Non-pigmented ciliary epithelial cell (primary cell): ENCODE data around the gene MGME1.
"Not testable (repeated sequence)": the region's sequence is repeated elsewhere in the genome, so short reads cannot be mapped to it uniquely, and the experiment has no call there.

Experiments
- DNase-seq: peaks from one replicate; pipeline ENCODE4 v3.0.0-alpha.2; 2010; ENCODE audit warnings: low read depth

Gene MGME1

DNA sequence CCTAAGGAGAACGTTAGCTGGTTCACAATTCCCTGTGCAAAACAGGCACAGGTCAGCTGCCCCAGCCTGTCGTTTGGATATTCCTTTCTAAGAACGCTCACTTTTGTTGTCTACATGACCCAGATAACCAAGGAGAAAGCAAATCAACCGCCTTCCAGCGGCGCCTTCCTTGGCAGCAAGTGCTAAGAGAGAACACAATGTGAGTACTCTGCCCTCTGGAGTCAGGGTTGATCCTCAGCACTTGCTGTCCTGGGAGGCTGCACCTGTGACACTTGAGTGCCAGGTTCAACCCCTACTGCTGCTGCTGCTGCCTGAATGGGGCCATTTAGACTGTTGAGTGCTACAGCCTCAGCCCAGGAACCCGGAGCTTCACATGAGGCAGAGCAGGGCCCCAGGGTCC, 52.1 kb downstream of the MGME1 start:
- no peak for DNase-seq

DNA sequence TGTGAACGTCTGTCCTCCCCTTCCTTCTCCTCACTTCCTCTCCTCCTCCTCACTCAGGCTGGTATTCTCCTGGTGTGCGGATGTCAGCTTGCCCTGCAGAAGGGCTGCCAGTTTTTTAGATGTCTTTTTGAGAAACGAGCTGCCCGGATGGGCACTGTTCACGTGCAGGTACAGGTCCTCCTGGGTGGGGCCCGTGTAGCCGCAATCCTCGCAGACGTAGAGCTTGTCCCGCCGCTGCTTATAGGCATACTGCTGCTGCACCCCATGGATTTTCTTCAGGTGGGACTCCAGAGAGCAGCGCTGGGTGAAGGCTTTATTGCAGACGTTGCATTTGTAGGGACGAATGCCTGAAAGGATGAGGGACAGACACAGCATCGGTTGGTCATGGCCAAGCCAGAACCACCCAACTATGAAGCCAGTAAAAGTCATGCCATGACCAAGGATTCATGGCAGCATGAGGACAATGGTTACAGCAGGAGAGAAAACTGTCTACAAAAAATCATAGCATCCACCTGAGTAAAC, 55.8 kb downstream of the MGME1 start:
- DNase-seq = no peak

DNA sequence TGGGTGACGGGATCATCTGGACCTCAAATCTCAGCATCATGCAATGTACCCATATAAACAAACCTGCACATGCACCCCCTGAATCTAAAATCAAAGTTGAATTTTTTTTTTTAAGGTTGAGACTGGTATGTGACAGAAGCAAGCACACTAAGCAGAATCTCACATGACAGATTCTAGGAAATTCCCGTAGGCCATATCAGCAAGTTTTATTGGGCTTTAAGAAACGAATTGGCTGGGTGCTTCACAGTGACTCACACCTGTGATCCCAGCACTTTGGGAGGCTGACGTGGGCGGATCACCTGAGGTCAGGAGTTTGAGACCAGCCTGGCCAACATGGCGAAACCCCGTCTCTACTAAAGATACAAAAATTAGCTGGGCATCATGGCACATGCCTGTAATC, 58.2 kb downstream of the MGME1 start:
- not testable (repeated sequence) for DNase-seq

DNA sequence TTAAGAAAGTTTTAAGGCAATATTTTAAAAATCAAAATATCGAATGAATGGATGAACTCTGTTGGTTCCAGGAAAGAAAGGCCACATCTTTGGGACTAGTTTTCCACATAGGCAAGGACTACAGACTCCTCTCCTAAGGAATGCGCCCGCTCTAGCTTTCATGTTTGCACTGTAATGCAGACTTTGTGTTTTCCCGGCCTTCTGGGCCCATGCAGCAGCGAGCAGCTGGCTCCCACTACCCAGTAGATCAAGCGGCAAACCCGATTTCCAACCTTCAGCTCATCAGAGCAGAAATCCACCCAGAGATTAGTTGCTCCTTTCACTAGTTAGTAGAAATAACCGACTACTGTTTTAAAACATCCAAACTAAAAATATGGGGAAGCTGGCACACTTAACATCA, 61.2 kb downstream of the MGME1 start:
- DNase-seq = no peak

DNA sequence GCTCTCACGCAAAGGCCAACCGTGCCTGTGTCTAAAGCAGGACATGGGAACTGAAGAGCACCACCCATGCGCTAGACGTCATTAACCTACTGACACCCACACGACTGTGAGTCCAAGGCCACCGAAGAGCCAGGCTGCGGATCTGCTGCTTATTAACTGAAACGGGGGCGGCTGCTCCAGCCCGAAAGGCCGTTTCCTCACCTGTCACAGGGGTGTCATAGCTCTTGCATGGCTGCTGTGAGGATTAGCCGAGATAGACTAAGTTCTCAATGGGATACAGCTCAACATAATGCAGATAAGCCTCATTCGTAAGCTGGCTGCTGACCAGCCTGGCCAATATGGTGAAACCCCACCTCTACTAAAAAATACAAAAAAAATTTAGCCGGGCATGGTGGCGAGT, 62.2 kb downstream of the MGME1 start:
- DNase-seq = no peak

DNA sequence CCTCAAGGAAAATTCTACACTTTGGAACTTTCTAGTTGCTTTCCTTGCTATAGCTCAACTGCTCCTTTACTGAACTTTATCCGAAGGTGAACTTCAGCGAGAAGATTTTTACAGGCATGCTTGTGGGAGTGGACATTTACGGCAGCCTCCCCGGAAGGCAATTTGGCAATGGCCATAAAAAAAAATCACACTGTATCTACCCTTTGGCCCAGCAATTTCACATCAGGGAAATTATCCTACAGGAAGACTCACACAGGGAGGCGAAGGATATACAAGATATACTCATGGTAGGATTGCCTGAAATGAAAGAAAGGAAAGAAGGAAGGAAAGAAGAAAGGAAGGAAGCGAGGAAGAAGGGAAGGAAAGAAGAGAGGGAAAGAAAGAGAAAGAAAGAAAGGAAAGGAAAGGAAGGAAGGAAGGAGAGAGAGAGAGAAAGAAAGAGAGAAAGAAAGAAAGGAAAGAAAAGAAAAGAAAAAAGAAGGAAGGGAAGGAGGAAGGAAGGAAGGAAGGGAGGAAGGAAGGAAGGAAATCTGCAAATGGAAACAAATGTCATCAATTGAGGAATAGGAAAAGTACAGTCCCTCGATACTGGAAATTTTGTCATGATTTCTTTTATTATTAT, 63.2 kb downstream of the MGME1 start:
- DNase-seq = no peak

DNA sequence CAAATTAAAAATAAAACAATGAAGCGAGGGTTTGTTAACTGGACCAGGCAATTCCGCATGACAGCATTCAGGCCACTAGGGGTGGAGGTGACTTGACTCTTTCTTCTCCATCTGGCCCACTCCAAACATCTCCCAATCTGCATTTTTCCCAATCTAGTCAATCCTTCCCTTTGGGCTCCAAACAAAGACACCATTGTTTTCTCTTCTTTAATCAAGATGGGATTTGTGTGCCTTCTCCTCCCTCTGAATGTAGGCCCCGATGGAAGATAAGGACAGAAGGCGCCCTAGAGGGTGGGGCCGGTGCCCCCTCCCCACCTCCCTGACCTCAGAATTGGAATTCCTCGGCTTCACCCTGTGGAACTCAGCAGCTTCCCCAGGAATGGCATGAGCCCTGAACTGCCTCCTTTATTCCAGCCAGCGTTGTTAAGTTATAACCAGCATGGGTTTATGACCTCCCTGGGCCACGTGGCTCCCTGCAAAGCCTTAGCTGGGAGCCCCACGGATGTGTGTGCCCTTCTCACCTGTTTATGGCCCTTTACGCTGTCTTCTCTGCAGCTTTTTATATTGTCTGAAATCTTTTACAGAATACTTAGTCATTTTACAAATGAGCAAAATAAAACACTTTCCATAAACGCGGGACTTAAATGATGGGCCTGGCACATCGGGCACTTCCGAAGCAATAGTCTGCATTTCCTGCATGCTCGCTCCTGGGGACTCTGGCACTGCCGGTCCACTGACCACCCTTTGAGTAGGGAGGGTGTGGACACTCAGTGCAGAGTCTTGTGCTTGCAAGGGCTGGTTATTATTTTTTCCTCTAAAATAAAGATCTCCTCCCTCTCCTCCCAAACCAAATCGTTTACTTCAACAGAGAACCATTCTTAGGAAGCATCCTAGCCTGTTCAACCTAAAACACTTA, 64.4 kb downstream of the MGME1 start:
- no peak for DNase-seq

DNA sequence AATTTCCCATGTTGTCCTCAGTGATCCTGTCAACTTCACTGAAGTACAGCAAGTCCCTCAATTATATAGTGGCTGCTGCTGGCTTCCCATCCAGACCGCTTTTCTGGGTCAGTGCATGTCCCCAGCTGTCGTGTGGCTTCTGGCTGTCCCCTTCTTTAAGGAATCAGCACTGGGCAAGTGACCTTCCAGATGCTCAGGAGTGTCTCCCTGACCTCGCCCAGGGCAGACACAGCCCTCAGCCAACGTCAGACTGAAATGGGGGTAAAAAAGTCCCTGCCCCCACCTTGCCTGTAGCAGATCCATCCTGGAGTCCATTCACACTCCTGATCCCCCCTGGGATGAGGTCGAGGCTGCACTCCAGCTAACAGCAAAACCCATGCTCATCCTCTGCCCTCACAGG, 65.2 kb downstream of the MGME1 start:
- no peak for DNase-seq

DNA sequence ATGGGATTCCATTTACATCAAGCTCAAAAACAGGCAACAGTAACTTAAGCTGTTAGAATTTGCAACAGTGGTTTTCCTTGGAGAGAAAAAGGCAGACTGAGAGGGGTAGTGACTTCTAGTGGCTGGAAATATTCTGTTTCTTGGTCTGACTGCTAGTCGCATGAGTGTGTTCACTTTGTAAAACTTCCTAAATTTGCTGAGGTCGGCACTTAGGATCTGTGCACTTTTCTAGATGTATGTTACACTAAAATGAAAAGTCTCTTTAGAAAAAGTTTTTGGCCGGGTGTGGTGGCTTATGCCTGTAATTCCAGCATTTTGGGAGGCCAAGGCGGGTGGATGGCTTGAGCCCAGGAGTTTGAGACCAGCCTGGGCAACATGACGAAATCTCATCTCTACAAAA, 70.2 kb downstream of the MGME1 start:
- DNase-seq = no peak
